HCT116 (cell line): ENCODE results near the gene DGKG. TPM values are rescaled to one million over a fixed set of nuclear protein-coding genes. Genes with fewer than 3 reads are reported as not detected.

Experiments
- ATAC-seq: fragments of 200-7000 bp; cut with Tn5 transposase; 2 replicates; pipeline ENCODE4 v1.9.1; 2020; ENCODE audit warnings: mild to moderate bottlenecking, moderate library complexity
- BruUV-seq: library from RNA; stranded (reverse); fragments of 400-500 nt; replicated peaks from 2 replicates; lab custom pipeline; 2021; lab: Mats Ljungman, UMichigan
- CTCF ChIA-PET: fragments of 300-600 bp; sonication (Branson Sonifier 250); formaldehyde crosslinking; loops from one replicate; lab custom pipeline; 2021; ENCODE audit warnings: antibody characterized with exemption; lab: Charles Lee
- POLR2A ChIA-PET: fragments of 300-600, 350-600 bp; sonication (Branson Sonifier 250); formaldehyde crosslinking; loops from one replicate; lab custom pipeline; 2021; ENCODE audit warnings: antibody characterized with exemption; lab: Charles Lee
- RAD21 ChIA-PET, 2 experiments: fragments of 300-600 bp; sonication (Branson Sonifier 250); formaldehyde crosslinking; loops; one replicate each; lab custom pipeline; 2023; ENCODE audit warnings: low total read pairs in 2 of 2; ENCODE audit not compliant: uncharacterized antibody in 2 of 2, unreplicated experiment in 2 of 2, low non-redundant PET in 1 of 2; lab: Charles Lee
- DNase-seq: peaks from one replicate; pipeline ENCODE4 v3.0.0-alpha.2; 2010; ENCODE audit warnings: low read depth, low spot score
- H2AFZ ChIP-seq: fragments of 200-600 bp; shearing (Covaris generic), sonication (generic); 2 replicates; pipeline ENCODE4 v1.6.1; 2017; ENCODE audit warnings: low read depth, mixed run types, mixed read lengths, antibody characterized with exemption, low read length; ENCODE audit not compliant: poor library complexity, severe bottlenecking
- H3K27ac ChIP-seq: 2 replicates; pipeline ENCODE4 v1.5.1; 2012; ENCODE audit warnings: low read depth, low read length
- H3K27me3 ChIP-seq: fragments of 200-600 bp; sonication (generic); 2 replicates; pipeline ENCODE4 v1.6.1; 2016; ENCODE audit warnings: mixed run types, low read length, mixed read lengths; ENCODE audit not compliant: insufficient read depth
- H3K36me3 ChIP-seq, 2 experiments: fragments of 200-500 bp in 1 of 2; fragments of 200-600 bp in 1 of 2; sonication (Bioruptor generic) in 1 of 2; sonication (generic) in 1 of 2; 2 replicates each; pipeline versions ENCODE4 v1.5.1 to v1.6.1; 2014 to 2016; ENCODE audit warnings: low read length in 2 of 2, inconsistent platforms in 1 of 2, mixed read lengths in 1 of 2, mixed run types in 1 of 2; ENCODE audit not compliant: insufficient read depth in 2 of 2, control insufficient read depth in 1 of 2
- H3K4me1 ChIP-seq, 2 experiments: fragments of 200-600 bp in 1 of 2; sonication (generic) in 1 of 2; 2 replicates each; pipeline versions ENCODE4 v1.5.1 to v1.6.1; 2012 to 2017; ENCODE audit warnings: low read length in 2 of 2, inconsistent platforms in 1 of 2, mild to moderate bottlenecking in 1 of 2, mixed read lengths in 1 of 2, mixed run types in 1 of 2, moderate library complexity in 1 of 2; ENCODE audit not compliant: insufficient read depth in 2 of 2, control insufficient read depth in 1 of 2
- H3K4me2 ChIP-seq: fragments of 200-600 bp; sonication (generic); 2 replicates; pipeline ENCODE4 v1.6.1; 2017; ENCODE audit warnings: mixed run types, low read length, mixed read lengths
- H3K4me3 ChIP-seq, 2 experiments: fragments of 200-600 bp in 1 of 2; sonication (generic) in 1 of 2; replicated peaks in 1 of 2; 2 replicates each; pipeline ENCODE4 v1.5.1; 2011 to 2016; ENCODE audit warnings: low read length in 2 of 2, control low read depth in 1 of 2, low read depth in 1 of 2, mild to moderate bottlenecking in 1 of 2, mixed read lengths in 1 of 2, mixed run types in 1 of 2
- H3K79me2 ChIP-seq: fragments of 200-600 bp; sonication (generic); 2 replicates; pipeline ENCODE4 v1.6.1; 2017; ENCODE audit warnings: mild to moderate bottlenecking, mixed run types, low read length, moderate library complexity, mixed read lengths; ENCODE audit not compliant: insufficient read depth
- H3K9ac ChIP-seq: fragments of 200-600 bp; sonication (generic); 2 replicates; pipeline ENCODE4 v1.6.1; 2016; ENCODE audit warnings: low read length, mixed read lengths
- H3K9me2 ChIP-seq: fragments of 200-600 bp; sonication (generic), shearing (Covaris generic); 2 replicates; pipeline ENCODE4 v1.6.1; 2017; ENCODE audit warnings: mixed run types, mild to moderate bottlenecking, moderate library complexity; ENCODE audit not compliant: insufficient read depth
- H3K9me3 ChIP-seq, 2 experiments: fragments of 200-500 bp in 1 of 2; fragments of 200-600 bp in 1 of 2; sonication (Bioruptor generic) in 1 of 2; sonication (generic) in 1 of 2; 2 replicates each; pipeline ENCODE4 v1.6.1; 2014 to 2017; ENCODE audit warnings: low read length in 2 of 2, mixed read lengths in 2 of 2, inconsistent platforms in 1 of 2, low read depth in 1 of 2, mild to moderate bottlenecking in 1 of 2, mixed run types in 1 of 2, moderate library complexity in 1 of 2; ENCODE audit not compliant: control insufficient read depth in 1 of 2, insufficient read depth in 1 of 2
- H4K20me1 ChIP-seq: fragments of 200-600 bp; sonication (generic), shearing (Covaris generic); 2 replicates; pipeline ENCODE4 v1.6.1; 2017; ENCODE audit warnings: mixed run types, mild to moderate bottlenecking, moderate library complexity; ENCODE audit not compliant: insufficient read depth
- ATF3 ChIP-seq: IDR thresholded peaks from 2 replicates; pipeline ENCODE4 v1.6.1; 2012
- EGR1 ChIP-seq: IDR thresholded peaks from 2 replicates; pipeline ENCODE4 v1.6.1; 2012; ENCODE audit warnings: low read depth
- EZH2phosphoT487 ChIP-seq: fragments of 200-600 bp; IDR thresholded peaks from 2 replicates; pipeline ENCODE4 v1.6.1; 2018; ENCODE audit warnings: antibody characterized with exemption, borderline replicate concordance
- MAX ChIP-seq: IDR thresholded peaks from 2 replicates; pipeline ENCODE4 v1.6.1; 2012
- SP1 ChIP-seq: IDR thresholded peaks from 2 replicates; pipeline ENCODE4 v1.6.1; 2012; ENCODE audit warnings: low read depth
- TCF7L2 ChIP-seq: IDR thresholded peaks from 2 replicates; pipeline ENCODE4 v1.7.0; 2011; ENCODE audit warnings: borderline replicate concordance, inconsistent platforms; ENCODE audit not compliant: insufficient read depth, insufficient read length; ENCODE audit errors: extremely low read depth
- ZBTB33 ChIP-seq: IDR thresholded peaks from 2 replicates; pipeline ENCODE4 v1.6.1; 2011; ENCODE audit warnings: mild to moderate bottlenecking, low read length, moderate library complexity; ENCODE audit not compliant: insufficient replicate concordance; ENCODE audit errors: extremely low read depth
- ZFX ChIP-seq: fragments of 450-650 bp; IDR thresholded peaks from 2 replicates; pipeline ENCODE4 v1.6.1; 2017
- ZNF274 ChIP-seq: fragments of 200-500 bp; sonication (Bioruptor generic); IDR thresholded peaks from 2 replicates; pipeline ENCODE4 v1.6.1; 2014; ENCODE audit warnings: mild to moderate bottlenecking, low read depth, low read length, inconsistent platforms
- intact Hi-C: fragments of 100-400 bp; cut with micrococcal nuclease; formaldehyde crosslinking; loops from 2 replicates; pipeline ENCODE4 v1.10.0; 2022
- total RNA-seq: library from RNA; stranded (reverse); gene quantifications from one replicate; pipeline ENCODE4 v1.2.1, GENCODE V29; 2021; ENCODE audit not compliant: unreplicated experiment

Gene DGKG
- total RNA-seq, 1 experiment from 2014 or later, result 4.8 TPM

- no peaks in the 10 kb centered on the region for H3K9me3 ChIP-seq
- H3K4me3 ChIP-seq, result no peak overlapping the region
- H3K27me3 ChIP-seq, result peaks cover 7% of the 10 kb centered on the region; the same call in 1 of the 2 replicates
- RAD21 ChIA-PET, result no interaction called here
- DNase-seq, result no peak
- POLR2A ChIA-PET, result no interaction called here
- H4K20me1 ChIP-seq, result no peaks in the 10 kb centered on the region
- TF ChIP-seq MAX, result no peak
- TF ChIP-seq EGR1, result no peak
- TF ChIP-seq ZFX, result no peak
- no peak for TF ChIP-seq TCF7L2
- TF ChIP-seq ZBTB33, result no peak
- TF ChIP-seq ATF3, result no peak
- no peak for TF ChIP-seq ZNF274
- no peak for TF ChIP-seq EZH2phosphoT487
- no peak for TF ChIP-seq SP1
- ATAC-seq, result no peak
- no peak overlapping the region for H3K4me2 ChIP-seq
- CTCF ChIA-PET, result no interaction called here
- peaks cover 0 to 7% of the 10 kb centered on the region in 2 experiments; a peak in 3 of 4 replicates for H3K4me1 ChIP-seq
- H3K79me2 ChIP-seq, result no peaks in the 10 kb centered on the region
- no peak overlapping the region for H2AFZ ChIP-seq
- H3K9ac ChIP-seq, result no peak overlapping the region
- no peaks in the 10 kb centered on the region for H3K9me2 ChIP-seq
- no peaks in the 10 kb centered on the region for H3K36me3 ChIP-seq
- BruUV-seq, result no TSS peak
- intact Hi-C loops, result no loop called here
- no peak overlapping the region for H3K27ac ChIP-seq
Observed at GRCh38 chr3:186117521-186118134, 244.4 kb downstream of the DGKG start.
